ENCODE measurements around the gene ZNF45.

The ZNF45 gene

DNA sequence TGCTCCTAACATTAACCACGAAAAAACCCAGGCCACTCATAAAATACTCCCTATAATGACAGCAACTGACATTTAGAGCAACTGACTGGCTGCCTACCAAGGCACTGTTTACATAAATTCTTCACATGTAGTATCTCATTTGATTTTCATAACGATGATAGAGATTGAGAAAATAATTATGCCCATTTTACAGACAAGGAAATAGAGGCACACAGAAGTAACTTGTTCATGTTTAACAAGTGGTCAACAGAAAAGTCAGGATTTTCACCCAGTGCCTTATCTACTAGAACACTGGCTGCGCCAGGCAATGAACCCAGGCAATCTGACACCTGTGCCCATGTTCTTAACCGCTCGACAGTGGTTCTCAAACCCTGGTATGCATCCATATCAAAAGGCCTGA lies 6.3 kb downstream of the ZNF45 start:
- H3K4me3 ChIP-seq (ENCODE audit: low read depth in 1 of 2, low read length in 1 of 2): no peak overlapping the region
- TF ChIP-seq, protein P1, sequence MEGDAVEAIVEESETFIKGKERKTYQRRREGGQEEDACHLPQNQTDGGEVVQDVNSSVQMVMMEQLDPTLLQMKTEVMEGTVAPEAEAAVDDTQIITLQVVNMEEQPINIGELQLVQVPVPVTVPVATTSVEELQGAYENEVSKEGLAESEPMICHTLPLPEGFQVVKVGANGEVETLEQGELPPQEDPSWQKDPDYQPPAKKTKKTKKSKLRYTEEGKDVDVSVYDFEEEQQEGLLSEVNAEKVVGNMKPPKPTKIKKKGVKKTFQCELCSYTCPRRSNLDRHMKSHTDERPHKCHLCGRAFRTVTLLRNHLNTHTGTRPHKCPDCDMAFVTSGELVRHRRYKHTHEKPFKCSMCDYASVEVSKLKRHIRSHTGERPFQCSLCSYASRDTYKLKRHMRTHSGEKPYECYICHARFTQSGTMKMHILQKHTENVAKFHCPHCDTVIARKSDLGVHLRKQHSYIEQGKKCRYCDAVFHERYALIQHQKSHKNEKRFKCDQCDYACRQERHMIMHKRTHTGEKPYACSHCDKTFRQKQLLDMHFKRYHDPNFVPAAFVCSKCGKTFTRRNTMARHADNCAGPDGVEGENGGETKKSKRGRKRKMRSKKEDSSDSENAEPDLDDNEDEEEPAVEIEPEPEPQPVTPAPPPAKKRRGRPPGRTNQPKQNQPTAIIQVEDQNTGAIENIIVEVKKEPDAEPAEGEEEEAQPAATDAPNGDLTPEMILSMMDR (IDR thresholded peaks at IDR 0.05): no peak
- peaks cover 69% of the 10 kb centered on the region for H3K36me3 ChIP-seq
- H3K9me3 ChIP-seq: no peaks in the 10 kb centered on the region
- no peaks in the 10 kb centered on the region for H3K27me3 ChIP-seq
- peaks cover 0 to 1% of the 10 kb centered on the region in 2 experiments for H3K4me1 ChIP-seq (ENCODE audit: control insufficient read depth in 1 of 2, insufficient read depth in 1 of 2, low read depth in 1 of 2, low read length in 1 of 2)
- no peak overlapping the region for H3K27ac ChIP-seq

DNA sequence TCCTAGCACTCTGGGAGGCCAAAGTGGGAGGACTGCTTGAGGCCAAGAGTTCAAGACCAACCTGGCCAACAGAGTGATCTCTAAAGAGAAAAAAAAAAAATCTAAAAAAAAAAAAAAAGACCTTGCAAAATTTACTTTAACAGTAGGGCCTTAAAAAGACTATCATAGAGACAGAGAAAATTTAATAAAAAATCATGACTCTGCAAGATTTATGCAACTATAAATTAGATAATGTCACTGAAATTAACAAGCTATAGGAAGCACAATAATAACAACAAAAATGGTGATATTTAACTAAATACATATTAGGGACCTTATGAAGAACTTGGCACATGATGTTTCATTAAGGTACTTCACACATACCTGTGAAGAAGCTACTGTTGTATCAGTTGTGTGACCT lies 11.2 kb downstream of the ZNF45 start:
- Histone ChIP-seq H3K27me3 (no peaks in the 10 kb centered on the region), H3K27ac (no peak overlapping the region), H3K36me3 (peaks cover 75% of the 10 kb centered on the region), H3K9me3 (peaks cover 9% of the 10 kb centered on the region), H3K4me1 (ENCODE audit: control insufficient read depth in 1 of 2, insufficient read depth in 1 of 2, low read depth in 1 of 2, low read length in 1 of 2) (no peaks in the 10 kb centered on the region), H3K4me3 (ENCODE audit: low read depth in 1 of 2, low read length in 1 of 2) (no peak overlapping the region)
- TF ChIP-seq, protein P1 (IDR thresholded peaks at IDR 0.05): no peak

DNA sequence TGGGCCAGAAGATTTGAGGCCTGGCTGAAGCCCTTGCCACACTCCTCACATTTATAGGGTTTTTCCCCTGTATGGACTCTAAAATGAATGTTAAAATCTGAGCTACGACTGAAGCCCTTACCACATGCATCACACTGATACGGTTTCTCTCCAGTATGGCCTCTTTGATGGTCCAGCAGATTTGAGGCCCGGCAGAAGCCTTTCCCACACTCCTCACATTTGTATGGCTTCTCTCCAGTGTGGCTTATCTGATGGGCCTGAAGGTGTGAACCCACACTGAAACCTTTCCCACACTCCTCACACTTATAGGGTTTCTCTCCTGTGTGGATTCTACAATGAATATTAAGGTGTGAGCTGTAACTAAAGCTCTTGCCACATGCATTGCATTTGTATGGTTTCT lies 21.0 kb downstream of the ZNF45 start:
- peaks cover 57% of the 10 kb centered on the region for H3K9me3 ChIP-seq
- H3K4me3 ChIP-seq (ENCODE audit: low read depth in 1 of 2, low read length in 1 of 2): no peak overlapping the region

DNA sequence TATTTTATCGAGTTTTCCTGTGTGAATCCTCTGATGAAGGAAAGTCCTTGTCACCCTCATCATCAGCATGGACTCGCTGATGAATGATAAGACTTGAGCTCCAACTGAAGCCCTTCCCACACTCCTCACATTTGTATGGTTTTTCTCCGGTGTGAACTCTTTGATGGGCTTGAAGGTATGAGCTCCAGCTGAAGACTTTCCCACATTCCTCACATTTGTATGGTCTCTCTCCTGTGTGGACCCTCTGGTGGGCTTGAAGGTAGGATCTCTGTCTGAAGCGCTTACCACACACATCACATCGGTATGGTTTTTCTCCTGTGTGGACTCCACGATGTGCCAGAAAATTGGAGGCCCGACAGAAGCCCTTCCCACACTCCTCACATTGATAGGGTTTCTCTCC lies 21.7 kb downstream of the ZNF45 start:
- Histone ChIP-seq H3K27ac (no peak overlapping the region), H3K9me3 (peaks cover 57% of the 10 kb centered on the region), H3K4me3 (ENCODE audit: low read depth in 1 of 2, low read length in 1 of 2) (no peak overlapping the region), H3K27me3 (no peaks in the 10 kb centered on the region), H3K36me3 (peaks cover 42% of the 10 kb centered on the region), H3K4me1 (ENCODE audit: control insufficient read depth in 1 of 2, insufficient read depth in 1 of 2, low read depth in 1 of 2, low read length in 1 of 2) (no peaks in the 10 kb centered on the region)
- TF ChIP-seq, protein P1 (IDR thresholded peaks at IDR 0.05): no peak

More for the DNA sequence above, 21.0 kb downstream of the ZNF45 start:
- peaks cover 49% of the 10 kb centered on the region for H3K36me3 ChIP-seq
- no peaks in the 10 kb centered on the region for H3K4me1 ChIP-seq (ENCODE audit: control insufficient read depth in 1 of 2, insufficient read depth in 1 of 2, low read depth in 1 of 2, low read length in 1 of 2)
- H3K27ac ChIP-seq: no peak overlapping the region
- no peaks in the 10 kb centered on the region for H3K27me3 ChIP-seq
- TF ChIP-seq, protein P1 (IDR thresholded peaks at IDR 0.05): no peak

DNA sequence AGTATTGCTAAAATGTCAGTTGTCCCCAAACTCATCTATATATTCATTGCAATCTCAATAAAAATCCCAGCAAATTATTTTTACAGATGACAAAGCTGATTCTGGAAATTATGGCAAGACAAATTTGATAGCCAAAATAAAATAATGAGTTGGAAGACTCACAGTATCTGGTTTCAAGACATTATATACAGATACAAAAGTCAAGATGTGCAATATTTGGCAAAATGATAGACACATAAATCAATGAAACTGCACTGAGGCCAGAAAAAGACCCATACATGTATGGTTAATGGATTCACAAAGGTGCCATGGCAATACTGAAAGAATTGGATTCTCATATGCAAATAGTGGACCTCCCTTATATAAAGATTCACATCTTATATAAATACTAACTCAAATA lies 24.2 kb downstream of the ZNF45 start:
- no peak overlapping the region for H3K27ac ChIP-seq
- peaks cover 49% of the 10 kb centered on the region for H3K9me3 ChIP-seq
- H3K4me1 ChIP-seq (ENCODE audit: control insufficient read depth in 1 of 2, insufficient read depth in 1 of 2, low read depth in 1 of 2, low read length in 1 of 2): no peaks in the 10 kb centered on the region
- TF ChIP-seq, protein P1 (IDR thresholded peaks at IDR 0.05): no peak
- H3K36me3 ChIP-seq: peaks cover 18% of the 10 kb centered on the region
- H3K4me3 ChIP-seq (ENCODE audit: low read depth in 1 of 2, low read length in 1 of 2): no peak overlapping the region
- H3K27me3 ChIP-seq: no peaks in the 10 kb centered on the region

DNA sequence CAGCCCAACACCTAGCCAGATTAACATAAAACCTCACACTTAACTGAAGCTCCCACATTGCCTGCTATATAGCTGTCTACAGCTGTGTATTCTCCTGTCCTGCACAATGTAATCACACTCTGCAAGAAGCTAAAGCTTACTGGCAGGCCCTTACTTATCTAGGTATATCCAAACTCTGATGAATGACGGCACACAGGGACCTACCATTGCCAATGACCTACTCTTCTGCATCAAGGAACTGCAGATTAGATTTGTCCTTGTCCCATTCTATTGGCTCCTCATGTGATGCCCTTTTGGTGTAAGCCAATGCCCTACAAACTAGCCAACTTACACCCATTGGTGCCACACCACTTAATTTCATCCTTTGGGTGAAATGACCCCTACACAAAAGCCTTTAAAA lies 26.4 kb downstream of the ZNF45 start:
- no peaks in the 10 kb centered on the region for H3K36me3 ChIP-seq
- H3K4me3 ChIP-seq (ENCODE audit: low read depth in 1 of 2, low read length in 1 of 2): no peak overlapping the region
- H3K9me3 ChIP-seq: peaks cover 28% of the 10 kb centered on the region
- H3K4me1 ChIP-seq (ENCODE audit: control insufficient read depth in 1 of 2, insufficient read depth in 1 of 2, low read depth in 1 of 2, low read length in 1 of 2): no peaks in the 10 kb centered on the region
- TF ChIP-seq, protein P1 (IDR thresholded peaks at IDR 0.05): no peak
- H3K27me3 ChIP-seq: no peaks in the 10 kb centered on the region
- no peak overlapping the region for H3K27ac ChIP-seq
